ENCODE data around the gene CSTF2T.

CSTF2T gene

GRCh38 chr10:51733057-51733456, 33.7 kb upstream of the CSTF2T start:
- no peak for TF ChIP-seq CTCF (IDR thresholded peaks at IDR 0.05; ENCODE audit: low read depth, low read length, missing control alignments)
- H3K4me3 ChIP-seq (ENCODE audit: low read depth, low read length), result no peak overlapping the region
- DNase-seq (ENCODE audit: low read depth), result no peak

- DNase-seq (ENCODE audit: low read depth), result no peak
- TF ChIP-seq CTCF (IDR thresholded peaks at IDR 0.05; ENCODE audit: low read depth, low read length, missing control alignments), result no peak
- no peak overlapping the region for H3K4me3 ChIP-seq (ENCODE audit: low read depth, low read length)
Observed at GRCh38 chr10:51729822-51730555, 30.6 kb upstream of the CSTF2T start.

- no peak overlapping the region for H3K4me3 ChIP-seq (ENCODE audit: low read depth, low read length)
- no peak for DNase-seq (ENCODE audit: low read depth)
- no peak for TF ChIP-seq CTCF (IDR thresholded peaks at IDR 0.05; ENCODE audit: low read depth, low read length, missing control alignments)
Observed at GRCh38 chr10:51724038-51724437, 24.6 kb upstream of the CSTF2T start.

- TF ChIP-seq CTCF (IDR thresholded peaks at IDR 0.05; ENCODE audit: low read depth, low read length, missing control alignments), result no peak
- no peak for DNase-seq (ENCODE audit: low read depth)
- no peak overlapping the region for H3K4me3 ChIP-seq (ENCODE audit: low read depth, low read length)
Observed at GRCh38 chr10:51718804-51719291, 19.5 kb upstream of the CSTF2T start.

GRCh38 chr10:51716981-51717380, 17.6 kb upstream of the CSTF2T start:
- DNase-seq (ENCODE audit: low read depth), result no peak
- no peak for TF ChIP-seq CTCF (IDR thresholded peaks at IDR 0.05; ENCODE audit: low read depth, low read length, missing control alignments)
- H3K4me3 ChIP-seq (ENCODE audit: low read depth, low read length), result no peak overlapping the region

- DNase-seq (ENCODE audit: low read depth), result no peak
Observed at GRCh38 chr10:51711519-51711891, 12.1 kb upstream of the CSTF2T start.

More at GRCh38 chr10:51711519-51711891, 12.1 kb upstream of the CSTF2T start:
- no peak overlapping the region for H3K4me3 ChIP-seq (ENCODE audit: low read depth, low read length)
- TF ChIP-seq CTCF (IDR thresholded peaks at IDR 0.05; ENCODE audit: low read depth, low read length, missing control alignments), result no peak
